MM.1S (cell line): ENCODE data around the gene MTCP1.

Experiments used
- DNase-seq: peaks from one replicate; pipeline ENCODE4 v3.0.0-alpha.2; 2015
- H2AFZ ChIP-seq: fragments of 300-600 bp; sonication (generic); 2 replicates; pipeline ENCODE4 v1.6.0; 2016; ENCODE audit warnings: antibody characterized with exemption, low read length
- H3F3A ChIP-seq: fragments of 300-600 bp; sonication (generic); 2 replicates; pipeline ENCODE4 v1.6.1; 2016; ENCODE audit warnings: mild to moderate bottlenecking, antibody characterized with exemption, low read length, moderate library complexity, mixed read lengths; ENCODE audit not compliant: insufficient read depth
- H3K27ac ChIP-seq: fragments of 300-600 bp; sonication (generic); 2 replicates; pipeline ENCODE4 v1.5.1; 2016; ENCODE audit warnings: mild to moderate bottlenecking, low read length
- H3K27me3 ChIP-seq: fragments of 300-600 bp; sonication (generic); replicated peaks from 2 replicates; pipeline ENCODE4 v1.6.0; 2016; ENCODE audit warnings: low read length; ENCODE audit not compliant: insufficient read depth
- H3K36me3 ChIP-seq: fragments of 300-600 bp; sonication (generic); replicated peaks from 2 replicates; pipeline ENCODE4 v1.6.1; 2016; ENCODE audit warnings: mild to moderate bottlenecking, low read length, mixed read lengths; ENCODE audit not compliant: insufficient read depth
- H3K4me1 ChIP-seq: fragments of 300-600 bp; sonication (generic); 2 replicates; pipeline ENCODE4 v1.6.1; 2016; ENCODE audit warnings: low read length, mixed read lengths
- H3K4me2 ChIP-seq: fragments of 300-600 bp; sonication (generic); 2 replicates; pipeline ENCODE4 v1.6.0; 2016; ENCODE audit warnings: low read depth, low read length
- H3K4me3 ChIP-seq: fragments of 300-600 bp; sonication (generic); 2 replicates; pipeline ENCODE4 v1.5.1; 2016; ENCODE audit warnings: low read length, mixed read lengths
- H3K79me2 ChIP-seq: fragments of 300-600 bp; sonication (generic); 2 replicates; pipeline ENCODE4 v1.6.1; 2016; ENCODE audit warnings: mixed run types, low read length, mixed read lengths
- H3K9ac ChIP-seq: fragments of 300-600 bp; sonication (generic); 2 replicates; pipeline ENCODE4 v1.6.1; 2016; ENCODE audit warnings: low read length, mixed read lengths
- H3K9me2 ChIP-seq: fragments of 300-600 bp; sonication (generic); replicated peaks from 2 replicates; pipeline ENCODE4 v1.6.1; 2016; ENCODE audit warnings: mild to moderate bottlenecking, low read length, mixed read lengths; ENCODE audit not compliant: insufficient read depth
- H3K9me3 ChIP-seq: fragments of 300-600 bp; sonication (generic); replicated peaks from 2 replicates; pipeline ENCODE4 v1.6.1; 2016; ENCODE audit warnings: mild to moderate bottlenecking, low read length, mixed read lengths; ENCODE audit not compliant: insufficient read depth
- H4K20me1 ChIP-seq: fragments of 300-600 bp; sonication (generic); 2 replicates; pipeline ENCODE4 v1.6.1; 2016; ENCODE audit warnings: mild to moderate bottlenecking, low read length, moderate library complexity, mixed read lengths; ENCODE audit not compliant: insufficient read depth
- CTCF ChIP-seq: fragments of 300-600 bp; sonication (generic); IDR thresholded peaks from 2 replicates; pipeline ENCODE4 v1.5.1; 2016; ENCODE audit warnings: antibody characterized with exemption, low read length, mixed read lengths
- EZH2 ChIP-seq: fragments of 300-600 bp; sonication (generic); optimal IDR thresholded peaks from 2 replicates; pipeline ENCODE3; 2017; ENCODE audit warnings: low read depth, mild to moderate bottlenecking, antibody characterized with exemption, low read length, mixed read lengths
- EZH2phosphoT487 ChIP-seq: fragments of 300-600 bp; sonication (generic); IDR thresholded peaks from 2 replicates; pipeline ENCODE4 v1.6.1; 2018; ENCODE audit warnings: antibody characterized with exemption, low read length

Gene MTCP1

GRCh38 chrX:155028129-155028528 lies 42.8 kb downstream of the MTCP1 start:
- H3K9me2 ChIP-seq, result no peaks in the 10 kb centered on the region
- DNase-seq, result no peak
- peaks cover 34% of the 10 kb centered on the region for H3K79me2 ChIP-seq
- H3K4me1 ChIP-seq, result no peaks in the 10 kb centered on the region
- H4K20me1 ChIP-seq, result no peaks in the 10 kb centered on the region
- peak overlapping the region; percentile 86 for H3K4me3 ChIP-seq
- no peaks in the 10 kb centered on the region for H3K9me3 ChIP-seq
- H2AFZ ChIP-seq, result no peak overlapping the region
- no peaks in the 10 kb centered on the region for H3K27me3 ChIP-seq
- peak overlapping the region; percentile 94; the same call in 1 of the 2 replicates for H3K27ac ChIP-seq
- H3K4me2 ChIP-seq, result peak overlapping the region; percentile 70
- H3K9ac ChIP-seq, result peak overlapping the region; percentile 88; the same call in 1 of the 2 replicates
- TF ChIP-seq EZH2 (no peak), EZH2phosphoT487 (no peak), CTCF (peak; percentile 5; the same call in 1 of the 2 replicates)
- H3K36me3 ChIP-seq, result no peaks in the 10 kb centered on the region
- peaks cover 12% of the 10 kb centered on the region; the same call in 1 of the 2 replicates for H3F3A ChIP-seq

- Histone ChIP-seq H3K4me2 (peak overlapping the region; percentile 70), H3F3A (peaks cover 12% of the 10 kb centered on the region; the same call in 1 of the 2 replicates), H3K27ac (peak overlapping the region; percentile 94), H4K20me1 (no peaks in the 10 kb centered on the region), H3K4me1 (no peaks in the 10 kb centered on the region), H3K9me3 (no peaks in the 10 kb centered on the region), H3K79me2 (peaks cover 34% of the 10 kb centered on the region), H3K9me2 (no peaks in the 10 kb centered on the region), H3K9ac (peak overlapping the region; percentile 88), H2AFZ (peak overlapping the region; percentile 61), H3K27me3 (no peaks in the 10 kb centered on the region), H3K4me3 (peak overlapping the region; percentile 86), H3K36me3 (no peaks in the 10 kb centered on the region)
- TF ChIP-seq CTCF, result no peak
- TF ChIP-seq EZH2, result no peak
- no peak for TF ChIP-seq EZH2phosphoT487
- peak; percentile 34 for DNase-seq
Observed at GRCh38 chrX:155027509-155028066, 43.3 kb downstream of the MTCP1 start.

GRCh38 chrX:155026727-155027508 lies 44.0 kb downstream of the MTCP1 start, which contains the start of gene FUNDC2:
Gene FUNDC2 (plus strand): TSS chrX:155026844. CDS start chrX:155026939, 95 bp downstream.
- Histone ChIP-seq H3K4me2 (peak within 1 kb of the TSS; percentile 70), H3F3A (peaks cover 12% of the 10 kb centered on the region; the same call in 1 of the 2 replicates), H3K36me3 (no peaks in the 10 kb centered on the region), H3K4me1 (no peaks in the 10 kb centered on the region), H3K4me3 (peak within 1 kb of the TSS; percentile 86), H3K27ac (peak within 1 kb of the TSS; percentile 94), H3K27me3 (no peaks in the 10 kb centered on the region), H3K9me3 (no peaks in the 10 kb centered on the region), H3K79me2 (peaks cover 34% of the 10 kb centered on the region), H4K20me1 (no peaks in the 10 kb centered on the region), H3K9ac (peak within 1 kb of the TSS; percentile 88), H2AFZ (peak within 1 kb of the TSS; percentile 61), H3K9me2 (no peaks in the 10 kb centered on the region)
- TF ChIP-seq CTCF, result no peak
- TF ChIP-seq EZH2, result no peak
- no peak for TF ChIP-seq EZH2phosphoT487
- DNase-seq, result peak; percentile 92
